Body of pancreas (tissue), 4 donors: ENCODE measurements around the gene PDK2.

Experiments used
- CTCF ChIP-seq, 7 experiments: fragments of 450-650 bp in 4 of 7; fragments of 200-600 bp in 3 of 7; sonication (generic) in 3 of 7; IDR thresholded peaks; one replicate each; pipeline ENCODE4 v1.5.1; 2016 to 2019; ENCODE audit warnings: antibody characterized with exemption in 7 of 7
- POLR2A ChIP-seq, 3 donors: fragments of 450-650 bp; IDR thresholded peaks; one replicate each; pipeline ENCODE4 v1.6.1; 2016; ENCODE audit warnings: antibody characterized with exemption in 3 of 3, mild to moderate bottlenecking in 2 of 3

DNA sequence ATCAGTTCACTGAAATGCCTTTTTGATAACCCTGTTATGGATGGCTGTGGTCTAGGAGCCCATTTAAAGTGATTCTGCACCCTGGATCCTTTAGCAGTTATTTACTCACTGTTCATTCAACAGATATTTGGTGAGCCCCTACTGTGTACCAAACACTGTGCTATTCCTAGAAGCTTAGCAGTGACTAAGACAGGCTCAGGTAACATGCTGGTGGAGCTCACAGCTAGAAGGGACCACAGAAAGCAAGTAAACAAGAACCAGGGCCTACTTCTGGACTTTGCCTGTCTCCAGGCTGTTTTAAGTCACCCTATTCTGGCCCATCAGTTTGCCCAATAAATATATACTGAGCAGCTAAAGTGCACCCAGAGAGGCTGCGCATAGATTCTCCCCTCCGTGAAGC lies 28.2 kb upstream of the PDK2 start:
- no peak for TF ChIP-seq CTCF (IDR thresholded peaks at IDR 0.05)
- no peak for TF ChIP-seq POLR2A (IDR thresholded peaks at IDR 0.05)
